IMR-90 (cell line): Measurements from ENCODE around the gene PTPRN2. TPM values are rescaled to one million over a fixed set of nuclear protein-coding genes. Genes with fewer than 3 reads are reported as not detected.

Experiments
- ATAC-seq: fragments of 200-7000 bp; cut with Tn5 transposase; 2 replicates; pipeline ENCODE4 v1.9.1; 2020; ENCODE audit warnings: low read depth, mild to moderate bottlenecking, moderate library complexity
- BruUV-seq: library from RNA; stranded (reverse); fragments of 400-500 nt; replicated peaks from 2 replicates; lab custom pipeline; 2021; lab: Mats Ljungman, UMichigan
- CTCF ChIA-PET: fragments of 300-600 bp; formaldehyde crosslinking; extraction: SDS; loops from one replicate; lab custom pipeline; 2021; ENCODE audit warnings: antibody characterized with exemption; lab: Yijun Ruan, JAX
- POLR2A ChIA-PET: fragments of 300-600 bp; sonication (Branson Sonifier 250); formaldehyde crosslinking; loops from one replicate; lab custom pipeline; 2022; ENCODE audit warnings: antibody characterized with exemption; ENCODE audit not compliant: unreplicated experiment; lab: Charles Lee
- DNase-seq: peaks from one replicate; pipeline ENCODE4 v3.0.0; 2013
- H2AFZ ChIP-seq: replicated peaks from 2 replicates; pipeline ENCODE3; 2013; ENCODE audit warnings: low read length, mild to moderate bottlenecking; ENCODE audit not compliant: poor library complexity
- H2AK5ac ChIP-seq: 2 replicates; pipeline ENCODE4 v1.6.1; 2013; ENCODE audit warnings: low read depth, low read length, inconsistent platforms
- H2AK9ac ChIP-seq: replicated peaks from 2 replicates; pipeline ENCODE3; 2013; ENCODE audit warnings: mild to moderate bottlenecking, low read depth, low read length, moderate library complexity; ENCODE audit not compliant: poor library complexity
- H2BK120ac ChIP-seq: 2 replicates; pipeline ENCODE4 v1.6.1; 2013; ENCODE audit warnings: low read depth, low read length, inconsistent platforms
- H2BK15ac ChIP-seq: 3 replicates; pipeline ENCODE4 v1.6.1; 2013; ENCODE audit warnings: low read depth, low read length, inconsistent platforms
- H2BK20ac ChIP-seq: 2 replicates; pipeline ENCODE4 v1.6.1; 2013; ENCODE audit warnings: low read depth, mild to moderate bottlenecking, inconsistent platforms, low read length, moderate library complexity
- H2BK5ac ChIP-seq: 2 replicates; pipeline ENCODE4 v1.6.1; 2013; ENCODE audit warnings: mild to moderate bottlenecking, low read depth, low read length, inconsistent platforms; ENCODE audit not compliant: poor library complexity, severe bottlenecking
- H3K14ac ChIP-seq: replicated peaks from 2 replicates; pipeline ENCODE4 v1.6.1; 2013; ENCODE audit warnings: low read depth, low read length, inconsistent platforms
- H3K18ac ChIP-seq: 2 replicates; pipeline ENCODE4 v1.6.1; 2013; ENCODE audit warnings: low read depth, low read length, control low read depth
- H3K23ac ChIP-seq: 2 replicates; pipeline ENCODE4 v1.6.1; 2013; ENCODE audit warnings: low read depth, low read length, inconsistent platforms
- H3K27ac ChIP-seq: 2 replicates; pipeline ENCODE4 v1.5.1; 2013; ENCODE audit warnings: mild to moderate bottlenecking, control low read depth, low read length; ENCODE audit not compliant: insufficient read depth
- H3K27me3 ChIP-seq: 2 replicates; pipeline ENCODE4 v1.6.1; 2013; ENCODE audit warnings: low read length; ENCODE audit not compliant: control insufficient read depth, insufficient read depth
- H3K36me3 ChIP-seq: 2 replicates; pipeline ENCODE4 v1.6.1; 2013; ENCODE audit warnings: low read length, mixed read lengths; ENCODE audit not compliant: control insufficient read depth, insufficient read depth
- H3K4ac ChIP-seq: 2 replicates; pipeline ENCODE4 v1.6.1; 2013; ENCODE audit warnings: low read depth, low read length, inconsistent platforms
- H3K4me1 ChIP-seq: 2 replicates; pipeline ENCODE4 v1.6.1; 2013; ENCODE audit warnings: low read length, mixed read lengths; ENCODE audit not compliant: control insufficient read depth, insufficient read depth
- H3K4me2 ChIP-seq: 2 replicates; pipeline ENCODE4 v1.6.1; 2013; ENCODE audit warnings: low read depth, mild to moderate bottlenecking, control low read depth, low read length, moderate library complexity
- H3K4me3 ChIP-seq: 2 replicates; pipeline ENCODE4 v1.5.1; 2013; ENCODE audit warnings: low read depth, mild to moderate bottlenecking, control low read depth, low read length, moderate library complexity; ENCODE audit not compliant: insufficient read depth
- H3K56ac ChIP-seq: 2 replicates; pipeline ENCODE4 v1.6.1; 2013; ENCODE audit warnings: low read length, inconsistent platforms; ENCODE audit not compliant: insufficient read depth; ENCODE audit errors: extremely low read depth
- H3K79me1 ChIP-seq, 2 experiments: 2 replicates each; pipeline ENCODE4 v1.6.1; 2013; ENCODE audit warnings: low read length in 2 of 2, inconsistent platforms in 1 of 2, low read depth in 1 of 2
- H3K9ac ChIP-seq: 2 replicates; pipeline ENCODE4 v1.6.1; 2013; ENCODE audit warnings: low read depth, low read length, control low read depth
- H3K9me1 ChIP-seq: 2 replicates; pipeline ENCODE4 v1.6.1; 2013; ENCODE audit warnings: low read length, inconsistent platforms; ENCODE audit not compliant: insufficient read depth
- H3K9me3 ChIP-seq: 2 replicates; pipeline ENCODE4 v1.6.1; 2013; ENCODE audit warnings: low read length; ENCODE audit not compliant: control insufficient read depth, insufficient read depth
- H4K20me1 ChIP-seq: 2 replicates; pipeline ENCODE4 v1.6.1; 2013; ENCODE audit warnings: low read length, inconsistent platforms; ENCODE audit not compliant: insufficient read depth
- H4K5ac ChIP-seq: 2 replicates; pipeline ENCODE4 v1.6.1; 2013; ENCODE audit warnings: mild to moderate bottlenecking, low read depth, low read length, control low read depth
- H4K8ac ChIP-seq, 2 experiments: 2 replicates each; pipeline ENCODE4 v1.6.1; 2013; ENCODE audit warnings: low read depth in 2 of 2, low read length in 2 of 2, control low read depth in 1 of 2, inconsistent platforms in 1 of 2
- H4K91ac ChIP-seq: 2 replicates; pipeline ENCODE4 v1.6.1; 2013; ENCODE audit warnings: low read depth, low read length, inconsistent platforms; ENCODE audit not compliant: insufficient read depth
- BHLHE40 ChIP-seq: fragments of 150-350 bp; IDR thresholded peaks from 2 replicates; pipeline ENCODE4 v1.6.1; 2016; ENCODE audit warnings: mild to moderate bottlenecking, low read depth, low read length
- CEBPB ChIP-seq: IDR thresholded peaks from 2 replicates; pipeline ENCODE4 v1.6.1; 2012; ENCODE audit warnings: low read depth, low read length, improper control_type of control experiment
- CHD1 ChIP-seq: IDR thresholded peaks from 2 replicates; pipeline ENCODE4 v1.6.1; 2012; ENCODE audit warnings: low read depth, low read length, improper control_type of control experiment
- CTCF ChIP-seq: conservative IDR thresholded peaks from 2 replicates; pipeline ENCODE4 v1.5.1; 2012; ENCODE audit warnings: mild to moderate bottlenecking, low read depth, low read length, improper control_type of control experiment
- ELK1 ChIP-seq: fragments of 150-350 bp; IDR thresholded peaks from 2 replicates; pipeline ENCODE4 v1.6.1; 2016; ENCODE audit warnings: low read depth, mild to moderate bottlenecking, low read length, moderate library complexity, borderline replicate concordance
- FOS ChIP-seq: fragments of 150-350 bp; IDR thresholded peaks from 2 replicates; pipeline ENCODE4 v1.6.1; 2016; ENCODE audit warnings: low read depth, low read length
- MAFK ChIP-seq: IDR thresholded peaks from 2 replicates; pipeline ENCODE4 v1.6.1; 2012; ENCODE audit warnings: low read depth, low read length, improper control_type of control experiment
- MAZ ChIP-seq: IDR thresholded peaks from 2 replicates; pipeline ENCODE4 v1.6.1; 2012; ENCODE audit warnings: low read depth, mild to moderate bottlenecking, low read length, improper control_type of control experiment, moderate library complexity, borderline replicate concordance
- MXI1 ChIP-seq: IDR thresholded peaks from 2 replicates; pipeline ENCODE4 v1.6.1; 2012; ENCODE audit warnings: low read depth, mild to moderate bottlenecking, low read length, moderate library complexity, borderline replicate concordance
- NFE2L2 ChIP-seq: fragments of 150-350 bp; IDR thresholded peaks from 2 replicates; pipeline ENCODE4 v1.6.1; 2016; ENCODE audit warnings: low read depth, mild to moderate bottlenecking, low read length
- POLR2A ChIP-seq: IDR thresholded peaks from 2 replicates; pipeline ENCODE4 v1.6.1; 2012; ENCODE audit warnings: mild to moderate bottlenecking, low read depth, low read length
- RAD21 ChIP-seq: IDR thresholded peaks from 2 replicates; pipeline ENCODE4 v1.6.1; 2012; ENCODE audit warnings: low read length, improper control_type of control experiment
- RCOR1 ChIP-seq: IDR thresholded peaks from 2 replicates; pipeline ENCODE4 v1.6.1; 2012; ENCODE audit warnings: mild to moderate bottlenecking, low read length, improper control_type of control experiment; ENCODE audit not compliant: insufficient replicate concordance
- RFX5 ChIP-seq: IDR thresholded peaks from 2 replicates; pipeline ENCODE4 v1.8.0; 2012; ENCODE audit warnings: low read depth, mild to moderate bottlenecking, low read length, moderate library complexity
- SMC3 ChIP-seq: fragments of 150-350 bp; IDR thresholded peaks from 2 replicates; pipeline ENCODE4 v1.6.1; 2016; ENCODE audit warnings: low read depth, mild to moderate bottlenecking, antibody characterized with exemption, low read length, moderate library complexity
- USF2 ChIP-seq: fragments of 150-350 bp; IDR thresholded peaks from 2 replicates; pipeline ENCODE4 v1.6.1; 2017; ENCODE audit warnings: mild to moderate bottlenecking, antibody characterized with exemption, low read length, low read depth
- WGBS, 2 experiments: methylation state at CpG; one replicate each; pipeline versions ENCODE4 v1.1.5 to v1.1.7; 2013; ENCODE audit warnings: missing lambda C conversion rate in 2 of 2; ENCODE audit not compliant: insufficient read length in 1 of 2; ENCODE audit errors: extremely low coverage in 2 of 2; 5-methylcytosine and 5-hydroxymethylcytosine counted together
- dilution Hi-C: fragments of 300-500 bp; cut with HindIII; formaldehyde crosslinking; loops from one replicate; pipeline ENCODE4 v1.14.3; 2018; ENCODE audit warnings: low sequenced_read_pairs; ENCODE audit not compliant: unreplicated experiment
- in situ Hi-C: fragments of 300-500 bp; cut with MboI; formaldehyde crosslinking; loops from 3 replicates; pipeline ENCODE4 v1.14.3; 2019; ENCODE audit warnings: low sequenced_read_pairs, inconsistent platforms, mixed read lengths
- intact Hi-C: fragments of 100-400 bp; cut with micrococcal nuclease; formaldehyde crosslinking; loops from 2 replicates; pipeline ENCODE4 v1.10.0; 2022
- polyA plus RNA-seq, 3 experiments: library from polyadenylated mRNA; depleted of rRNA; stranded (reverse); fragments of >200 nt; gene quantifications; 2 replicates each; pipeline ENCODE4 v1.2.3, GENCODE V29; 2012; ENCODE audit warnings: low replicate concordance in 1 of 3
- total RNA-seq: library from RNA; depleted of rRNA; stranded (reverse); fragments of >200 nt; gene quantifications from 2 replicates; pipeline ENCODE4 v1.2.3, GENCODE V29; 2012

The PTPRN2 gene
- total and polyA plus RNA-seq, 2 of the 4 experiments (the other 2 are of a cell fraction): 0.03 TPM; not detected in 1

GRCh38 chr7:157666530-157667040 is 921.0 kb downstream of the PTPRN2 start:
- H2AFZ ChIP-seq: no peak overlapping the region
- H3K4me1 ChIP-seq: no peaks in the 10 kb centered on the region
- no TSS peak for BruUV-seq
- ATAC-seq (no peak), DNase-seq (no peak)
- H2BK5ac ChIP-seq: no peak overlapping the region
- intact Hi-C loops: no loop called here
- H3K23ac ChIP-seq: no peak overlapping the region
- H4K91ac ChIP-seq: no peak overlapping the region
- no peak overlapping the region for H3K14ac ChIP-seq
- H3K9me1 ChIP-seq: no peaks in the 10 kb centered on the region
- no peak overlapping the region for H2BK120ac ChIP-seq
- peaks cover 70% of the 10 kb centered on the region for H3K9me3 ChIP-seq
- dilution Hi-C loops: no loop called here
- no peaks in the 10 kb centered on the region for H3K79me1 ChIP-seq
- H3K27me3 ChIP-seq: no peaks in the 10 kb centered on the region
- CTCF ChIA-PET: no interaction called here
- no peak overlapping the region for H4K5ac ChIP-seq
- H3K4me2 ChIP-seq: no peak overlapping the region
- no peak overlapping the region for H3K18ac ChIP-seq
- 57% methylated on average over 8 of the region's 11 CpGs; no CpG with 5 or more reads in 1 of the 2 experiments for WGBS, 2 experiments
- no peak overlapping the region for H3K56ac ChIP-seq
- in situ Hi-C loops: no loop called here
- POLR2A ChIA-PET: no interaction called here
- no peak overlapping the region for H2AK9ac ChIP-seq
- TF ChIP-seq CEBPB (no peak), BHLHE40 (no peak), CHD1 (no peak), ELK1 (no peak), MXI1 (no peak), NFE2L2 (no peak), MAZ (no peak), RCOR1 (no peak), CTCF (no peak), USF2 (no peak), RFX5 (no peak), FOS (no peak), SMC3 (no peak), RAD21 (no peak), MAFK (no peak), POLR2A (no peak)
- no peak overlapping the region for H3K4me3 ChIP-seq
- H4K8ac ChIP-seq: no peak overlapping the region
- H2BK15ac ChIP-seq: no peak overlapping the region
- no peak overlapping the region for H3K9ac ChIP-seq
- H3K36me3 ChIP-seq: no peaks in the 10 kb centered on the region
- no peaks in the 10 kb centered on the region for H4K20me1 ChIP-seq
- no peak overlapping the region for H2AK5ac ChIP-seq
- no peak overlapping the region for H3K4ac ChIP-seq
- no peak overlapping the region for H3K27ac ChIP-seq
- no peak overlapping the region for H2BK20ac ChIP-seq
